PFSK-1 (cell line): ENCODE results near the gene OR8A1.

ENCODE experiments used
- FOXP2 ChIP-seq: optimal IDR thresholded peaks from 2 replicates; pipeline ENCODE3; 2011; ENCODE audit warnings: borderline replicate concordance, control low read depth, inconsistent platforms; ENCODE audit not compliant: insufficient read depth; ENCODE audit errors: extremely low read length, extremely low read depth
- POLR2AphosphoS5 ChIP-seq: IDR thresholded peaks from 2 replicates; pipeline ENCODE4 v1.6.1; 2012; ENCODE audit warnings: low read depth, mild to moderate bottlenecking, control low read depth, low read length, moderate library complexity
- SIN3A ChIP-seq: IDR thresholded peaks from 2 replicates; pipeline ENCODE4 v1.6.1; 2012; ENCODE audit warnings: mild to moderate bottlenecking, low read length, moderate library complexity, borderline replicate concordance; ENCODE audit not compliant: insufficient read depth
- TAF1 ChIP-seq: IDR thresholded peaks from 2 replicates; pipeline ENCODE4 v1.6.1; 2012; ENCODE audit warnings: low read length, control low read depth, borderline replicate concordance; ENCODE audit not compliant: insufficient read depth
- TF ChIP-seq, protein P1 (sequence below), 2 experiments: IDR thresholded peaks; 2 replicates each; pipeline versions ENCODE4 v1.6.1 to v1.8.0; 2011 to 2012; ENCODE audit warnings: low read depth in 2 of 2, low read length in 2 of 2, control low read depth in 1 of 2, inconsistent platforms in 1 of 2, mild to moderate bottlenecking in 1 of 2, moderate library complexity in 1 of 2; ENCODE audit not compliant: insufficient read depth in 1 of 2

The OR8A1 gene

DNA sequence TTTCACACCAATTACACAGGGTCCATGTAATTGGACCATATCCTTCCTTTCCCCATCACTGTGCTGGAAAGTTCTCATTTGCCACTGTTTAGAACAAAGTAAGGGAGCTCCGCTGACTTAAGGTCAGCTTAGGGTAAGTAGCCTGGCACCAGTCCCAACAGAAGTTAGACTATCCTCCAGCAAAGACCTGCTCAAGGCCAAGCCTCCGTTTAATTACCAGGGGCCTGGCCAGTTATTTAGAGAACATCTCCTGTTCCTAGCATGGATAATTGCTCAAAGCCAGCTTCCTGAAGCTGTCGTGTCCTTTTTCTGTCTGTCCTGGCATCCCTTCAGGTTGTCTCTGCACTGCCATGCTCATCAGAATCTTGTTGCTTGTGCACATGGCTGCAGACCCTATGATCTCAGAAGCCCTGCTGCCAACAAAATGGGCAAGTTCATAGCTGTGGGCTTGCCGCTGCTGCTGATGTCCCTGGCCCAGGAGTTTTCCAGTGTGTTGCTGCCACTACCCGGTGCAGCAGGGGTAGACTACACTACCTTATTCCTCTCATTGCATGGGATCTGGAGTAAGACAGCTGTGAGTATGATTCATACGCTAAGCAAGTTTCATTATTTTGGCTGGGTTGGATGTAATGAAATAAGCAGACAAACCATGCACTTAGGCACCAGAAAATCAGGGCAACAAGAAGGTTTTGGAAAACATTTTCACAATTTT is 8.1 kb downstream of the OR8A1 start:
- TF ChIP-seq POLR2AphosphoS5 (no peak), SIN3A (no peak), TAF1 (no peak), FOXP2 (no peak)
- TF ChIP-seq, protein P1, sequence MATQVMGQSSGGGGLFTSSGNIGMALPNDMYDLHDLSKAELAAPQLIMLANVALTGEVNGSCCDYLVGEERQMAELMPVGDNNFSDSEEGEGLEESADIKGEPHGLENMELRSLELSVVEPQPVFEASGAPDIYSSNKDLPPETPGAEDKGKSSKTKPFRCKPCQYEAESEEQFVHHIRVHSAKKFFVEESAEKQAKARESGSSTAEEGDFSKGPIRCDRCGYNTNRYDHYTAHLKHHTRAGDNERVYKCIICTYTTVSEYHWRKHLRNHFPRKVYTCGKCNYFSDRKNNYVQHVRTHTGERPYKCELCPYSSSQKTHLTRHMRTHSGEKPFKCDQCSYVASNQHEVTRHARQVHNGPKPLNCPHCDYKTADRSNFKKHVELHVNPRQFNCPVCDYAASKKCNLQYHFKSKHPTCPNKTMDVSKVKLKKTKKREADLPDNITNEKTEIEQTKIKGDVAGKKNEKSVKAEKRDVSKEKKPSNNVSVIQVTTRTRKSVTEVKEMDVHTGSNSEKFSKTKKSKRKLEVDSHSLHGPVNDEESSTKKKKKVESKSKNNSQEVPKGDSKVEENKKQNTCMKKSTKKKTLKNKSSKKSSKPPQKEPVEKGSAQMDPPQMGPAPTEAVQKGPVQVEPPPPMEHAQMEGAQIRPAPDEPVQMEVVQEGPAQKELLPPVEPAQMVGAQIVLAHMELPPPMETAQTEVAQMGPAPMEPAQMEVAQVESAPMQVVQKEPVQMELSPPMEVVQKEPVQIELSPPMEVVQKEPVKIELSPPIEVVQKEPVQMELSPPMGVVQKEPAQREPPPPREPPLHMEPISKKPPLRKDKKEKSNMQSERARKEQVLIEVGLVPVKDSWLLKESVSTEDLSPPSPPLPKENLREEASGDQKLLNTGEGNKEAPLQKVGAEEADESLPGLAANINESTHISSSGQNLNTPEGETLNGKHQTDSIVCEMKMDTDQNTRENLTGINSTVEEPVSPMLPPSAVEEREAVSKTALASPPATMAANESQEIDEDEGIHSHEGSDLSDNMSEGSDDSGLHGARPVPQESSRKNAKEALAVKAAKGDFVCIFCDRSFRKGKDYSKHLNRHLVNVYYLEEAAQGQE (IDR thresholded peaks at IDR 0.05; ENCODE audit: insufficient read depth in 1 of 2, low read depth in 2 of 2, low read length in 2 of 2), result no peak

DNA sequence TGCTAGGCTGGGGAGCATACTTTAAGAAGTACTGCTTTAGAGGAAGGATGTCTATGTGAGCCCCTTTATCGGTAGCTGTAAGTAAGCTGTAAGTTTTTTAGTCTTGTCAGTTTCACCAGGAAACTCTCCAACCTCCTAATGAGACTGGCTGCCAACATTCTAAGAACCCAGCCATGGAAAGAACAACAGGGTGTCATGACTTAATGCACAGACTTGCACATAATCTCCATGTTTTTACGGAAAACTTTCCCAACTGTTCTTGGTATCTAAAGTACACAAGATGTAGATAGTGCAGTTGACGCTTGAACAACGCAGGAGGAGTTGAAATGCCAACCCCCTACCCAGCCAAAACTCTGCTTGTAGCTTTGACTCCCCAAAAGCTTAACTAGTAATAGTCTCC is 9.0 kb downstream of the OR8A1 start:
- TF ChIP-seq, protein P1 (IDR thresholded peaks at IDR 0.05; ENCODE audit: insufficient read depth in 1 of 2, low read depth in 2 of 2, low read length in 2 of 2), result no peak
- TF ChIP-seq POLR2AphosphoS5 (no peak), TAF1 (no peak), SIN3A (no peak), FOXP2 (no peak)

DNA sequence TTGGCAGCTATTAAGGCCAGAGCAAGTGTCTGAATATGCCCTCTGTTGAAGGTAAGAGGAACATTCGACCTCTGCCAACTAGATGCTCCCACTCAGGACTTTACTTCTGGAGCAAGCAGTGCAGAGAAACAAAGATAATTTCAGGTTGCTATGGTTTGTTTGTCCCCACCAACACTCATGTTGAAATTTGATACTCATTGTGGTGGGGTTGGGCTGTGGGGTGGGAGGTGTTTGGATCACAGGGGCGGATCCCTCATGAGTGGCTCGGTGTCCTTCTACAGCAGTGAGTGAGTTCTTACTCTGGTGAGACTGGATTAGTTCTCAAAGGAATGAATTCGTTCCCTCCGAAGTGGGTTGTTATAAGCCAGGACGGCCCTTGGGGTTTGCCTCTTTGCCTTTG is 12.0 kb downstream of the OR8A1 start:
- TF ChIP-seq SIN3A (no peak), TAF1 (no peak), FOXP2 (no peak), POLR2AphosphoS5 (no peak)
- TF ChIP-seq, protein P1 (IDR thresholded peaks at IDR 0.05; ENCODE audit: insufficient read depth in 1 of 2, low read depth in 2 of 2, low read length in 2 of 2), result no peak

DNA sequence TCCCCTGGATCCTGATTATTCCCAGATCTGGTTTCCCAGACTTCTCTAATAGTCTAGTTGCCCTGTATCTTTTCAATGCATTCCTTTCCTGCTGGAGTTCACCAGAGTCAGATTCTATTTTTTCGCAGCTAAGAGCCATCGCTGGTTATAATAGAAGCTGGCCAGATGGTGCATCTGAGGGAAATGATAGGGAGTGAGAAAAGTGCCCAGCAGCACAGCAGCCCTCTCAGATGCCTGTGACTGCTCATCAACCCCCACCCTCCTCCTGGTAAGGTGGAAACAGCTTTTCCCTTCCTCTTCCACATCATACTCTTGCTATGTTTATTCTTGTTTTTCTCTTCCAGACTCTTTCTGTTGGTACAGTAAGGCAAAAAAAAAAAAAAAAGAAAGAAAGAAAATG is 12.8 kb downstream of the OR8A1 start:
- no peak for TF ChIP-seq SIN3A
- no peak for TF ChIP-seq TAF1
- TF ChIP-seq, protein P1 (IDR thresholded peaks at IDR 0.05; ENCODE audit: insufficient read depth in 1 of 2, low read depth in 2 of 2, low read length in 2 of 2), result no peak
- TF ChIP-seq POLR2AphosphoS5, result no peak
- no peak for TF ChIP-seq FOXP2

DNA sequence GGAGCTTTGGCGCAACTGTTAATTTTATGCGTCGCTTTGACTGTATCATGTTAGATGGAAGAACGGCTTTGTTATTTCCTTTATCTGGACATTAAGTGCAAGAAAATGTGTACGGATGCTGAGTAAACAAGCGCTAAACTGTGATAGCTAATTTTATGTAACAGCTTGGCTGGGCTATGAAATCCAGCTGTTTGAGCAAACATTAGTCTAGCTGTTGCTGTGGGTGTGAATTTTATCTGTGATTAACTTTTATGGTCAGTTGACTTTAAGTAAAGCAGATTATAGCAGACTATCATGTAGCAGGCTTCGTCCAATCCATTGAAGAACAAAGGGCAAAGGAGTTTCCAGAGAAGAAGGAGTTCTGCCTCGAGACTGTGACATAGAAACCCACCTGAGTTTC is 14.0 kb downstream of the OR8A1 start:
- no peak for TF ChIP-seq SIN3A
- TF ChIP-seq, protein P1 (IDR thresholded peaks at IDR 0.05; ENCODE audit: insufficient read depth in 1 of 2, low read depth in 2 of 2, low read length in 2 of 2), result no peak
